Lung (tissue), 12 donors: ENCODE results near the gene SLC7A4. TPM values are rescaled to one million over a fixed set of nuclear protein-coding genes. Genes with fewer than 3 reads are reported as not detected.
A peak's percentile ranks its signal among the peaks of the same experiment; 100 is the strongest.

Source experiments
- ATAC-seq: fragments of 200-7000 bp; cut with Tn5 transposase; one replicate; pipeline ENCODE4 v1.9.1; 2020; ENCODE audit warnings: moderate number of reproducible peaks; ENCODE audit not compliant: insufficient read depth, low FRiP score
- DNase-seq, 3 donors: peaks; one replicate each; pipeline ENCODE4 v3.0.0-alpha.2; 2013 to 2017
- H3K27ac ChIP-seq, 2 donors: one replicate each; pipeline ENCODE4 v1.5.1; 2013; ENCODE audit warnings: mild to moderate bottlenecking in 2 of 2, moderate library complexity in 2 of 2, control low read depth in 1 of 2, inconsistent platforms in 1 of 2, low read depth in 1 of 2, low read length in 1 of 2
- H3K27me3 ChIP-seq, 3 donors: one replicate each; pipeline ENCODE4 v1.5.1; 2013; ENCODE audit warnings: low read length in 2 of 3; ENCODE audit not compliant: control insufficient read depth in 3 of 3, insufficient read depth in 3 of 3
- H3K36me3 ChIP-seq, 4 donors: one replicate each; pipeline ENCODE4 v1.5.1; 2013; ENCODE audit warnings: low read length in 4 of 4, mild to moderate bottlenecking in 1 of 4, moderate library complexity in 1 of 4; ENCODE audit not compliant: control insufficient read depth in 4 of 4, insufficient read depth in 4 of 4
- H3K4me1 ChIP-seq, 5 donors: one replicate each; pipeline ENCODE4 v1.5.1; 2013; ENCODE audit warnings: low read length in 5 of 5, mild to moderate bottlenecking in 2 of 5, moderate library complexity in 1 of 5; ENCODE audit not compliant: control insufficient read depth in 5 of 5, insufficient read depth in 5 of 5
- H3K4me3 ChIP-seq: one replicate; pipeline ENCODE4 v1.5.1; 2013; ENCODE audit warnings: mild to moderate bottlenecking, control low read depth, moderate library complexity
- H3K9ac ChIP-seq, 2 donors: one replicate each; pipeline ENCODE4 v1.5.1; 2013; ENCODE audit warnings: low read length in 2 of 2, control low read depth in 1 of 2; ENCODE audit not compliant: insufficient read depth in 1 of 2
- H3K9me3 ChIP-seq, 4 donors: one replicate each; pipeline ENCODE4 v1.5.1; 2013; ENCODE audit warnings: low read length in 3 of 4, mild to moderate bottlenecking in 1 of 4, moderate library complexity in 1 of 4; ENCODE audit not compliant: control insufficient read depth in 4 of 4, insufficient read depth in 3 of 4
- WGBS, 2 donors: extraction: QIAGEN DNeasy Blood & Tissue Kit; methylation state at CpG; one replicate each; pipeline ENCODE4 v1.1.7; 2013; 5-methylcytosine and 5-hydroxymethylcytosine counted together
- polyA plus RNA-seq, 2 donors: library from polyadenylated mRNA; stranded (reverse); fragments of 200-250 nt; gene quantifications; one replicate each; pipeline ENCODE4 v1.2.1, GENCODE V29; 2013
- total RNA-seq, 2 donors: library from RNA; depleted of rRNA in 1 of 2; stranded (reverse); fragments of >200 nt in 1 of 2; gene quantifications; one replicate each; pipeline ENCODE4 v1.2.1, GENCODE V29; 2014 to 2021
- TF ChIP-seq, protein P1 (sequence below): IDR thresholded peaks from 2 replicates; pipeline ENCODE4 v1.5.1; 2012; ENCODE audit warnings: mild to moderate bottlenecking; ENCODE audit errors: control extremely low read depth, extremely low read depth
- donor health status: control.
- donor health status: control.
- donor health status: Bipolar disorder and iron deficiency.
- donor health status: healthy.
- donor health status: DM: yes; HTN: yes; CAD: no.

The SLC7A4 gene
- total and polyA plus RNA-seq, 4 donors = 0.18 to 1.1 (median 0.80) TPM

DNA sequence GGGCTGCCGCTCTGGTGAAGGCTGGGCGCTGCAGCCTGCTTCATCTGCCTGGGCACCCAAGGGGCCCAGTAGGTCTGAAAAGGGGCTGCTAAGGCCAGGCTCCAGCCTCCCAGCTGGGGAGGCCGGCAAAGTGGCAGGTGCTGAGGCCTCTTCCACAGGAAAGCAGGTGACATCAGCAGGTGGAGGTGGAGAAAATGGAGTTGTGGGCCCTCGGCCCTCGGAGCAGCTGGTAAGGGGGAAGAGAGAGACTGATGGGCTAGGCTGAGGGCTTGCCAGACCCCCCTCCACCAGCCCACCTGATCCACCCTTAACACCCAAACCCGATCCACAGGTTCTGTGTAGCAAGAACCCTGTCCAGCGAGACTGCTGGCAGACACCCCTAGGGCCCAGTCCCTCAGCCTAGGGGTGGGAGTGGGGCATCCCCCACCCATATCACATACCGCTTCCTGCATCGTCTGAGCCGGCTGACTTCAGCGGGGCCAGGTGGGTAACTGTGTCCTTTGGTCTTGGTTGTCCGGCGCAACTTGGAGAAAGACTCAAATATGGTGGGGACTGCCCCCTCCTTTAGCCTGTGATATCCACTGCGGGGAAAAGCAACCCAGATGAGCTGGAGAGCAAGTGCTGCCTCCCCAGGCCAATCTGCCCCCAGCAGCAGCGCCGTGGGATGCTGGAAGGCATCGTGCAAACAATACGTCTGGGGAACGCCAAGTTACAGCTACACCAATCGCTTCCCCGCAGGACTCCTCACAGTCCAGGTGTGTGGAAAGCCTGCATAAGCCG, 32.0 kb downstream of the SLC7A4 start:
- peak overlapping the region; percentile 65 for H3K4me3 ChIP-seq
- H3K27ac ChIP-seq = peak overlapping the region in 1 of 2 donors; percentile 96
- H3K9ac ChIP-seq = peak overlapping the region; percentile 14 to 44
- H3K4me1 ChIP-seq = peaks cover 5 to 30% (median 13%) of the 10 kb centered on the region in 5 donors
- 57 to 67% methylated on average over 22 of the region's 22 CpGs for WGBS, 2 donors
- no peaks in the 10 kb centered on the region for H3K27me3 ChIP-seq
- no peaks in the 10 kb centered on the region for H3K9me3 ChIP-seq
- TF ChIP-seq, protein P1, sequence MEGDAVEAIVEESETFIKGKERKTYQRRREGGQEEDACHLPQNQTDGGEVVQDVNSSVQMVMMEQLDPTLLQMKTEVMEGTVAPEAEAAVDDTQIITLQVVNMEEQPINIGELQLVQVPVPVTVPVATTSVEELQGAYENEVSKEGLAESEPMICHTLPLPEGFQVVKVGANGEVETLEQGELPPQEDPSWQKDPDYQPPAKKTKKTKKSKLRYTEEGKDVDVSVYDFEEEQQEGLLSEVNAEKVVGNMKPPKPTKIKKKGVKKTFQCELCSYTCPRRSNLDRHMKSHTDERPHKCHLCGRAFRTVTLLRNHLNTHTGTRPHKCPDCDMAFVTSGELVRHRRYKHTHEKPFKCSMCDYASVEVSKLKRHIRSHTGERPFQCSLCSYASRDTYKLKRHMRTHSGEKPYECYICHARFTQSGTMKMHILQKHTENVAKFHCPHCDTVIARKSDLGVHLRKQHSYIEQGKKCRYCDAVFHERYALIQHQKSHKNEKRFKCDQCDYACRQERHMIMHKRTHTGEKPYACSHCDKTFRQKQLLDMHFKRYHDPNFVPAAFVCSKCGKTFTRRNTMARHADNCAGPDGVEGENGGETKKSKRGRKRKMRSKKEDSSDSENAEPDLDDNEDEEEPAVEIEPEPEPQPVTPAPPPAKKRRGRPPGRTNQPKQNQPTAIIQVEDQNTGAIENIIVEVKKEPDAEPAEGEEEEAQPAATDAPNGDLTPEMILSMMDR = no peak
- peaks cover 0 to 40% (median 2%) of the 10 kb centered on the region in 4 donors for H3K36me3 ChIP-seq
- DNase-seq (no peak), ATAC-seq (no peak)

DNA sequence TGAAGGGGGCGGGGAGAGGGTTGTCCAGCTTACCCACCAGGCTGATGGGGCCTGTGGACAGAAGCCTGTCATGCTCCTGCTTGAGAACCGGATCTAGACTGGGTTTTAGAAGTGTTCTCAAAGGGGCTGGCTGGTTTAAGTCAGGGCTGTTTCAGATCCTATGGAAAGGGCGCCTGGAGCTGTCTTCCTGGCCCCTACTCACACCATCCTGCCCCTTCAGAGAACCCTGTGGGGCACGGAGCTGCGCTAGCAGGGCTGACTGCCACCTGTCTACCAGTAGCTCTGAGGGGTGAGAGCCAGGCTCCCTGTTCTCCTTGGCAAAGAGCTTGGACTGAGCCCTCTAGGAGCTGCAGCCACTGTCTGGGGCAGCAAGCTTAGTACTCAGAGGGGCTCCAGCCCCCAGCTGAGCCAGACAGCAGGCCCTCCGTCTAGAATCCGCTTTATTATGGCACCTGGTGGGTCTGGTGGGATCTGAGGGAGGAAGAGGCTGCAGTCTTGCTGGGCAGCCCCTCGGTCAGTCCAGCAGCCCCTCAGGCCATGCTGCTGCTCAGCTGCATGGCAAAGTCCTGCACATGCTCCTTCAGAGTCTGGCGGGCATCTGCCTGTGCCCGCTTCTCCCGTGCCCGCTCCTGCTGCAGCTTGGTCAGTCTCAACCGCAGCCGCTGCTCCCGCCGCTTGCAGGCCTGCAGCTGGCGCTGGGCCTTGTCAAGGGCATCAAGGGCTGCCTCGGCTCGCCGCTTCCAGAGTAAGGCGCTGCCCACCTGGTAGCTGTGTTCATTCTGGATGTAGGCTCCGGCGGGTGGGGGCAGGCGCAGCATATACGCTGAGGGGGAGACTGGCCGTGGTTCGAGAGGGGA, 32.8 kb downstream of the SLC7A4 start:
- H3K4me3 ChIP-seq = no peak overlapping the region
- H3K4me1 ChIP-seq = peaks cover 5 to 30% (median 13%) of the 10 kb centered on the region in 5 donors
- DNase-seq = no peak
- H3K36me3 ChIP-seq = peaks cover 0 to 47% (median 2%) of the 10 kb centered on the region in 4 donors
- no peaks in the 10 kb centered on the region for H3K9me3 ChIP-seq
- H3K27me3 ChIP-seq = no peaks in the 10 kb centered on the region
- H3K9ac ChIP-seq = no peak overlapping the region
- no peak for ATAC-seq
- H3K27ac ChIP-seq = no peak overlapping the region
- TF ChIP-seq, protein P1 = no peak
- 94 to 96% methylated on average over 27 of the region's 27 CpGs for WGBS, 2 donors

DNA sequence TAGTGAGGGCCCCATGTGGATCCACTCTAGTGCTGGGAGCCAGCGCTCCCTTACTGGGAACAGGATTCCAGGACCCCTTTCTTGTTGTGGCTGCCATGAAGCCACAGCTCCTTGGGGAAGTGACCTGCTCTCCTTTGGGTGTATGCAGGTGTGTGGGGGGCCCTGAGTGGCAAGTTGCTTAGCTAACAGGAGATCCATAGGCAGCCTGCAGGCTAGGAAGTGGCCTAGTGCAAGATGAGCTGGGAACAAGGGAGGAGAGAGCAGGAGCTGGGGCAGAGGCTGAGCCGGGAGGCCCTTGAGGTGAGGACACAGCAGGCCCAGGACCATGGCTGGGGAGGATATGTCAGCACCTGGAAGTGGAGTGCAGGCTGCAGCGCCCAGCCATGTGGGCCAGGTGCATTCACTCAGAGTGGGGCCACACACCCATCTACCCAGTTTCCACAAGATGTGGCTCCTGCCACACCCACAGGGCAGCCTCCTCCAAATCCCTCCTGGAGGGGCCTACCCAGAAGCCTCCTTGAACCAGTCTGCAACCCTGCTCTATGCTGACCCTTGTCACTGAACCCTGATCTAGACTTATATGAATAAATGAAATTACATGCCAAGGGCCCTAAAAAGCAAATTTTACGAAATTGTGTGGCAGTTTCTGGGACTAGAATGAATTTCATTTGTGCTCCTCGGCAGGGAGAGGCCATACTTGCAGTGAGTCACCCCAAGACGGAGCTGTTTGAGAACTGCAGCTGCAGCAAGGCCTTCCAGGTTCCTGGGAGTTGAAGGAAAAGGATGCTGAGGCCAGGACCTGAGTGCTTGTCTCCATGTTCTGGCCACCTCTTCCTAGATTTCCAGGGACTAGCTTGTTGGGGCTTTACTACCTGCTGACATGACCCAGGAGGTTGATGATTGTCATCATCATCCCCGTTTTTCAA, 33.7 kb downstream of the SLC7A4 start:
- no peak overlapping the region for H3K27ac ChIP-seq
- TF ChIP-seq, protein P1 = no peak
- WGBS, 2 donors = 75 to 81% methylated on average over 7 of the region's 7 CpGs
- DNase-seq (no peak), ATAC-seq (no peak)
- H3K27me3 ChIP-seq = no peaks in the 10 kb centered on the region
- peaks cover 0 to 56% (median 3%) of the 10 kb centered on the region in 4 donors for H3K36me3 ChIP-seq
- H3K4me3 ChIP-seq = no peak overlapping the region
- peaks cover 3 to 27% (median 13%) of the 10 kb centered on the region in 5 donors for H3K4me1 ChIP-seq
- H3K9me3 ChIP-seq = no peaks in the 10 kb centered on the region
- H3K9ac ChIP-seq = no peak overlapping the region
